Activated naive CD4-positive, alpha-beta T cell treated with anti-CD3 and anti-CD28 coated beads, Interleukin-2, amount 50 U/mL, for 24 hours (primary cell): ENCODE measurements around the gene SPATA19.
"Not testable (repeated sequence)": the region's sequence is repeated elsewhere in the genome, so short reads cannot be mapped to it uniquely, and the experiment has no call there.

Source experiments
- H3K27ac Mint-ChIP-seq: one replicate; pipeline ENCODE4 v1.8.0; 2021; ENCODE audit warnings: mild to moderate bottlenecking, mixed read lengths
- H3K27me3 Mint-ChIP-seq: one replicate; pipeline ENCODE4 v1.8.0; 2021; ENCODE audit warnings: mixed read lengths
- H3K36me3 Mint-ChIP-seq: one replicate; pipeline ENCODE4 v1.8.0; 2021; ENCODE audit warnings: mixed read lengths
- H3K4me1 Mint-ChIP-seq: one replicate; pipeline ENCODE4 v1.8.0; 2021; ENCODE audit warnings: mixed read lengths
- H3K4me3 Mint-ChIP-seq: one replicate; pipeline ENCODE4 v1.8.0; 2021; ENCODE audit warnings: mild to moderate bottlenecking, mixed read lengths
- H3K9me3 Mint-ChIP-seq: one replicate; pipeline ENCODE4 v1.8.0; 2021; ENCODE audit warnings: mixed read lengths

SPATA19 gene

GRCh38 chr11:133845413-133845812, at the start of gene SPATA19:
SPATA19 (minus strand) TSS chr11:133845513; CDS start chr11:133845446, 67 bp downstream.
- H3K36me3 Mint-ChIP-seq = no peaks in the 10 kb centered on the region
- no peaks in the 10 kb centered on the region for H3K4me1 Mint-ChIP-seq
- H3K27me3 Mint-ChIP-seq = peaks cover 11% of the 10 kb centered on the region
- H3K4me3 Mint-ChIP-seq = no peak within 1 kb of the TSS
- H3K27ac Mint-ChIP-seq = no peak within 1 kb of the TSS
- no peaks in the 10 kb centered on the region for H3K9me3 Mint-ChIP-seq

- no peak overlapping the region for H3K4me3 Mint-ChIP-seq
- H3K27me3 Mint-ChIP-seq = no peaks in the 10 kb centered on the region
- no peak overlapping the region for H3K27ac Mint-ChIP-seq
Observed at GRCh38 chr11:133895061-133895479, 49.8 kb upstream of the SPATA19 start.

GRCh38 chr11:133893381-133893780, 48.1 kb upstream of the SPATA19 start:
- Mint-ChIP-seq H3K4me3 (no peak overlapping the region), H3K27ac (no peak overlapping the region), H3K27me3 (no peaks in the 10 kb centered on the region), H3K4me1 (no peaks in the 10 kb centered on the region), H3K36me3 (peaks cover 2% of the 10 kb centered on the region), H3K9me3 (no peaks in the 10 kb centered on the region)

More at GRCh38 chr11:133895061-133895479, 49.8 kb upstream of the SPATA19 start:
- no peaks in the 10 kb centered on the region for H3K4me1 Mint-ChIP-seq
- H3K36me3 Mint-ChIP-seq = peaks cover 2% of the 10 kb centered on the region
- H3K9me3 Mint-ChIP-seq = no peaks in the 10 kb centered on the region

- H3K36me3 Mint-ChIP-seq = peaks cover 1% of the 10 kb centered on the region
- peaks cover 1% of the 10 kb centered on the region for H3K27me3 Mint-ChIP-seq
- H3K4me3 Mint-ChIP-seq = no peak overlapping the region
- H3K9me3 Mint-ChIP-seq = no peaks in the 10 kb centered on the region
- no peaks in the 10 kb centered on the region for H3K4me1 Mint-ChIP-seq
- H3K27ac Mint-ChIP-seq = no peak overlapping the region
Observed at GRCh38 chr11:133892584-133893380, 47.5 kb upstream of the SPATA19 start.

- no peaks in the 10 kb centered on the region for H3K36me3 Mint-ChIP-seq
- no peaks in the 10 kb centered on the region for H3K4me1 Mint-ChIP-seq
- no peaks in the 10 kb centered on the region for H3K9me3 Mint-ChIP-seq
- H3K27ac Mint-ChIP-seq = peak overlapping the region; percentile 6
- H3K27me3 Mint-ChIP-seq = peaks cover 1% of the 10 kb centered on the region
- no peak overlapping the region for H3K4me3 Mint-ChIP-seq
Observed at GRCh38 chr11:133892126-133892525, 46.8 kb upstream of the SPATA19 start.

- Mint-ChIP-seq H3K4me3 (no peak overlapping the region), H3K27me3 (peaks cover 13% of the 10 kb centered on the region), H3K9me3 (no peaks in the 10 kb centered on the region), H3K4me1 (no peaks in the 10 kb centered on the region), H3K27ac (no peak overlapping the region), H3K36me3 (no peaks in the 10 kb centered on the region)
Observed at GRCh38 chr11:133889893-133890292, 44.6 kb upstream of the SPATA19 start.

- peaks cover 17% of the 10 kb centered on the region for H3K27me3 Mint-ChIP-seq
- H3K9me3 Mint-ChIP-seq = no peaks in the 10 kb centered on the region
- no peaks in the 10 kb centered on the region for H3K4me1 Mint-ChIP-seq
- no peak overlapping the region for H3K4me3 Mint-ChIP-seq
- no peaks in the 10 kb centered on the region for H3K36me3 Mint-ChIP-seq
- no peak overlapping the region for H3K27ac Mint-ChIP-seq
Observed at GRCh38 chr11:133889188-133889587, 43.9 kb upstream of the SPATA19 start.

- Mint-ChIP-seq H3K36me3 (peaks cover 2% of the 10 kb centered on the region), H3K27me3 (peaks cover 28% of the 10 kb centered on the region), H3K9me3 (peaks cover 4% of the 10 kb centered on the region), H3K4me3 (no peak overlapping the region), H3K4me1 (no peaks in the 10 kb centered on the region), H3K27ac (no peak overlapping the region)
Observed at GRCh38 chr11:133887692-133888332, 42.5 kb upstream of the SPATA19 start.

GRCh38 chr11:133886029-133886428, 40.7 kb upstream of the SPATA19 start:
- no peaks in the 10 kb centered on the region for H3K4me1 Mint-ChIP-seq

GRCh38 chr11:133872160-133872559, 26.8 kb upstream of the SPATA19 start:
- no peaks in the 10 kb centered on the region for H3K4me1 Mint-ChIP-seq
- H3K27ac Mint-ChIP-seq = no peak overlapping the region
- H3K4me3 Mint-ChIP-seq = no peak overlapping the region
- H3K27me3 Mint-ChIP-seq = peaks cover 2% of the 10 kb centered on the region
- H3K9me3 Mint-ChIP-seq = peaks cover 3% of the 10 kb centered on the region
- no peaks in the 10 kb centered on the region for H3K36me3 Mint-ChIP-seq

More at GRCh38 chr11:133886029-133886428, 40.7 kb upstream of the SPATA19 start:
- Mint-ChIP-seq H3K36me3 (peaks cover 5% of the 10 kb centered on the region), H3K4me3 (no peak overlapping the region), H3K27me3 (peaks cover 34% of the 10 kb centered on the region), H3K27ac (no peak overlapping the region), H3K9me3 (peaks cover 13% of the 10 kb centered on the region)

- Mint-ChIP-seq H3K4me3 (no peak overlapping the region), H3K4me1 (no peaks in the 10 kb centered on the region), H3K9me3 (no peaks in the 10 kb centered on the region), H3K27ac (no peak overlapping the region), H3K27me3 (peaks cover 9% of the 10 kb centered on the region), H3K36me3 (no peaks in the 10 kb centered on the region)
Observed at GRCh38 chr11:133867456-133867855, 22.1 kb upstream of the SPATA19 start.

- no peaks in the 10 kb centered on the region for H3K4me1 Mint-ChIP-seq
- peaks cover 15% of the 10 kb centered on the region for H3K27me3 Mint-ChIP-seq
- H3K36me3 Mint-ChIP-seq = no peaks in the 10 kb centered on the region
- no peak overlapping the region for H3K27ac Mint-ChIP-seq
- H3K4me3 Mint-ChIP-seq = no peak overlapping the region
- H3K9me3 Mint-ChIP-seq = no peaks in the 10 kb centered on the region
Observed at GRCh38 chr11:133865466-133865865, 20.2 kb upstream of the SPATA19 start.

GRCh38 chr11:133864756-133865155, 19.4 kb upstream of the SPATA19 start:
- no peaks in the 10 kb centered on the region for H3K4me1 Mint-ChIP-seq
- peaks cover 19% of the 10 kb centered on the region for H3K27me3 Mint-ChIP-seq
- H3K36me3 Mint-ChIP-seq = no peaks in the 10 kb centered on the region
- H3K4me3 Mint-ChIP-seq = no peak overlapping the region
- H3K27ac Mint-ChIP-seq = no peak overlapping the region
- no peaks in the 10 kb centered on the region for H3K9me3 Mint-ChIP-seq

GRCh38 chr11:133860151-133860550, 14.8 kb upstream of the SPATA19 start:
- Mint-ChIP-seq H3K27me3 (peaks cover 23% of the 10 kb centered on the region), H3K9me3 (no peaks in the 10 kb centered on the region), H3K4me3 (no peak overlapping the region), H3K36me3 (no peaks in the 10 kb centered on the region), H3K27ac (no peak overlapping the region), H3K4me1 (no peaks in the 10 kb centered on the region)

GRCh38 chr11:133854330-133854960, 9.1 kb upstream of the SPATA19 start:
- H3K4me1 Mint-ChIP-seq, H3K9me3 Mint-ChIP-seq, H3K4me3 Mint-ChIP-seq, H3K36me3 Mint-ChIP-seq, H3K27ac Mint-ChIP-seq: not testable (repeated sequence)
- peaks cover 21% of the 10 kb centered on the region for H3K27me3 Mint-ChIP-seq

- no peak overlapping the region for H3K27ac Mint-ChIP-seq
- H3K36me3 Mint-ChIP-seq = no peaks in the 10 kb centered on the region
- peaks cover 8% of the 10 kb centered on the region for H3K27me3 Mint-ChIP-seq
- no peak overlapping the region for H3K4me3 Mint-ChIP-seq
- H3K9me3 Mint-ChIP-seq = no peaks in the 10 kb centered on the region
- no peaks in the 10 kb centered on the region for H3K4me1 Mint-ChIP-seq
Observed at GRCh38 chr11:133844217-133844616, 1.1 kb downstream of the SPATA19 start.
